Duodenal mucosa (tissue), 2 donors: ENCODE measurements around the gene SLC43A3.
A peak's percentile ranks its signal among the peaks of the same experiment; 100 is the strongest.

Experiments used
- H3K27ac ChIP-seq: one replicate; pipeline ENCODE4 v1.7.0; 2013; ENCODE audit warnings: low read depth, low read length
- H3K27me3 ChIP-seq, 2 donors: one replicate each; pipeline ENCODE4 v1.7.0; 2013; ENCODE audit warnings: low read length in 2 of 2, control low read depth in 1 of 2; ENCODE audit not compliant: insufficient read depth in 2 of 2, control insufficient read depth in 1 of 2
- H3K36me3 ChIP-seq, 2 donors: one replicate each; pipeline ENCODE4 v1.7.0; 2013; ENCODE audit warnings: low read length in 2 of 2, control low read depth in 1 of 2; ENCODE audit not compliant: insufficient read depth in 2 of 2, control insufficient read depth in 1 of 2
- H3K4me1 ChIP-seq, 2 donors: one replicate each; pipeline ENCODE4 v1.7.0; 2013; ENCODE audit warnings: low read length in 2 of 2, control low read depth in 1 of 2; ENCODE audit not compliant: insufficient read depth in 2 of 2, control insufficient read depth in 1 of 2
- H3K4me3 ChIP-seq, 2 donors: one replicate each; pipeline ENCODE4 v1.7.0; 2013; ENCODE audit warnings: low read length in 2 of 2, low read depth in 1 of 2
- H3K9ac ChIP-seq, 2 donors: one replicate each; pipeline ENCODE4 v1.7.0; 2013; ENCODE audit warnings: low read length in 2 of 2, low read depth in 1 of 2
- H3K9me3 ChIP-seq, 2 donors: one replicate each; pipeline ENCODE4 v1.7.0; 2013; ENCODE audit warnings: low read length in 2 of 2, control low read depth in 1 of 2; ENCODE audit not compliant: control insufficient read depth in 1 of 2

The SLC43A3 gene

GRCh38 chr11:57429946-57430345 lies 3.0 kb upstream of the SLC43A3 start:
- Histone ChIP-seq H3K4me1 (peaks cover 15 to 28% of the 10 kb centered on the region in 2 donors), H3K27me3 (peaks cover 0 to 5% of the 10 kb centered on the region in 2 donors), H3K9ac (no peak overlapping the region)

GRCh38 chr11:57428643-57429042 lies 1.7 kb upstream of the SLC43A3 start:
- H3K4me1 ChIP-seq = peaks cover 25 to 35% of the 10 kb centered on the region in 2 donors
- no peak overlapping the region for H3K4me3 ChIP-seq
- no peak overlapping the region for H3K27ac ChIP-seq
- H3K9me3 ChIP-seq = no peaks in the 10 kb centered on the region
- no peak overlapping the region for H3K9ac ChIP-seq
- H3K27me3 ChIP-seq = peaks cover 0 to 5% of the 10 kb centered on the region in 2 donors
- H3K36me3 ChIP-seq = no peaks in the 10 kb centered on the region

More at GRCh38 chr11:57429946-57430345, 3.0 kb upstream of the SLC43A3 start:
- no peaks in the 10 kb centered on the region for H3K36me3 ChIP-seq
- no peak overlapping the region for H3K27ac ChIP-seq
- H3K4me3 ChIP-seq = no peak overlapping the region
- H3K9me3 ChIP-seq = no peaks in the 10 kb centered on the region

GRCh38 chr11:57427727-57428082 lies 784 bp upstream of the SLC43A3 start:
- Histone ChIP-seq H3K4me3 (no peak overlapping the region), H3K36me3 (no peaks in the 10 kb centered on the region), H3K9me3 (no peaks in the 10 kb centered on the region), H3K9ac (no peak overlapping the region), H3K27ac (no peak overlapping the region), H3K27me3 (peaks cover 0 to 5% of the 10 kb centered on the region in 2 donors), H3K4me1 (peaks cover 25 to 36% of the 10 kb centered on the region in 2 donors)

- Histone ChIP-seq H3K9me3 (no peaks in the 10 kb centered on the region), H3K27me3 (peaks cover 0 to 5% of the 10 kb centered on the region in 2 donors), H3K4me1 (peaks cover 25 to 36% of the 10 kb centered on the region in 2 donors), H3K9ac (peak overlapping the region; percentile 28 to 45), H3K4me3 (peak overlapping the region; percentile 57 to 66), H3K27ac (peak overlapping the region; percentile 25), H3K36me3 (no peaks in the 10 kb centered on the region)
These were observed 437 bp downstream of the SLC43A3 start for GRCh38 chr11:57426439-57426928.

GRCh38 chr11:57425565-57426438 lies 1.1 kb downstream of the SLC43A3 start:
- Histone ChIP-seq H3K27ac (peak overlapping the region; percentile 25), H3K4me1 (peaks cover 25 to 36% of the 10 kb centered on the region in 2 donors), H3K9me3 (no peaks in the 10 kb centered on the region), H3K9ac (peak overlapping the region; percentile 2 to 28), H3K4me3 (peak overlapping the region; percentile 57 to 66), H3K27me3 (peaks cover 0 to 5% of the 10 kb centered on the region in 2 donors), H3K36me3 (no peaks in the 10 kb centered on the region)

- Histone ChIP-seq H3K36me3 (no peaks in the 10 kb centered on the region), H3K4me1 (peaks cover 25 to 36% of the 10 kb centered on the region in 2 donors), H3K4me3 (peak overlapping the region; percentile 48 to 57), H3K27ac (peak overlapping the region; percentile 11), H3K9me3 (no peaks in the 10 kb centered on the region), H3K27me3 (peaks cover 0 to 5% of the 10 kb centered on the region in 2 donors), H3K9ac (peak overlapping the region; percentile 12 to 28)
These were observed 1.9 kb downstream of the SLC43A3 start for GRCh38 chr11:57424792-57425564.

- Histone ChIP-seq H3K4me1 (peaks cover 25 to 36% of the 10 kb centered on the region in 2 donors), H3K27me3 (peaks cover 0 to 5% of the 10 kb centered on the region in 2 donors), H3K9me3 (no peaks in the 10 kb centered on the region), H3K9ac (peak overlapping the region in 1 of 2 donors; percentile 12), H3K27ac (no peak overlapping the region), H3K36me3 (no peaks in the 10 kb centered on the region), H3K4me3 (peak overlapping the region; percentile 16 to 26)
These were observed 2.7 kb downstream of the SLC43A3 start for GRCh38 chr11:57424137-57424791.

- H3K4me3 ChIP-seq = no peak overlapping the region
- H3K27me3 ChIP-seq = peaks cover 0 to 5% of the 10 kb centered on the region in 2 donors
- peaks cover 0 to 2% of the 10 kb centered on the region in 2 donors for H3K36me3 ChIP-seq
- peaks cover 25 to 33% of the 10 kb centered on the region in 2 donors for H3K4me1 ChIP-seq
- H3K9me3 ChIP-seq = no peaks in the 10 kb centered on the region
- H3K27ac ChIP-seq = no peak overlapping the region
- H3K9ac ChIP-seq = no peak overlapping the region
These were observed 4.3 kb downstream of the SLC43A3 start for GRCh38 chr11:57422669-57423068.

GRCh38 chr11:57421805-57422204 lies 5.1 kb downstream of the SLC43A3 start:
- Histone ChIP-seq H3K4me1 (peaks cover 25 to 29% of the 10 kb centered on the region in 2 donors), H3K9ac (no peak overlapping the region), H3K27ac (no peak overlapping the region), H3K4me3 (no peak overlapping the region), H3K36me3 (peaks cover 0 to 9% of the 10 kb centered on the region in 2 donors), H3K9me3 (no peaks in the 10 kb centered on the region), H3K27me3 (no peaks in the 10 kb centered on the region)
